ENCODE measurements around the gene NCAM2.

NCAM2 gene

GRCh38 chr21:21230672-21231071 is 232.5 kb downstream of the NCAM2 start:
- DNase-seq: no peak

GRCh38 chr21:21231913-21232312 is 233.7 kb downstream of the NCAM2 start:
- no peak for DNase-seq

GRCh38 chr21:21232320-21232719 is 234.1 kb downstream of the NCAM2 start:
- DNase-seq: peak in 1 of 14 donors; percentile 0

GRCh38 chr21:21233051-21233450 is 234.8 kb downstream of the NCAM2 start:
- no peak for DNase-seq

GRCh38 chr21:21236996-21237395 is 238.8 kb downstream of the NCAM2 start:
- no peak for DNase-seq

- DNase-seq: no peak
Measured at GRCh38 chr21:21238629-21239400, 240.6 kb downstream of the NCAM2 start.

- DNase-seq: no peak
Measured at GRCh38 chr21:21241391-21241790, 243.2 kb downstream of the NCAM2 start.

- no peak for DNase-seq
Measured at GRCh38 chr21:21246007-21246406, 247.8 kb downstream of the NCAM2 start.

GRCh38 chr21:21247424-21247823 is 249.2 kb downstream of the NCAM2 start:
- no peak for DNase-seq

- no peak for DNase-seq
Measured at GRCh38 chr21:21262048-21262447, 263.8 kb downstream of the NCAM2 start.

GRCh38 chr21:21268061-21268471 is 269.9 kb downstream of the NCAM2 start:
- no peak for DNase-seq

- no peak for DNase-seq
Measured at GRCh38 chr21:21268885-21269284, 270.7 kb downstream of the NCAM2 start.

- no peak for DNase-seq
Measured at GRCh38 chr21:21279193-21279901, 281.1 kb downstream of the NCAM2 start.

GRCh38 chr21:21283810-21284209 is 285.6 kb downstream of the NCAM2 start:
- DNase-seq: no peak

- DNase-seq: no peak
Measured at GRCh38 chr21:21286170-21286798, 288.1 kb downstream of the NCAM2 start.

- DNase-seq: no peak
Measured at GRCh38 chr21:21290751-21291150, 292.5 kb downstream of the NCAM2 start.

GRCh38 chr21:21291883-21292569 is 293.8 kb downstream of the NCAM2 start:
- no peak for DNase-seq

GRCh38 chr21:21295303-21295702 is 297.1 kb downstream of the NCAM2 start:
- no peak for DNase-seq

- no peak for DNase-seq
Measured at GRCh38 chr21:21297211-21297610, 299.0 kb downstream of the NCAM2 start.

GRCh38 chr21:21301013-21301412 is 302.8 kb downstream of the NCAM2 start:
- no peak for DNase-seq

GRCh38 chr21:21309510-21309909 is 311.3 kb downstream of the NCAM2 start:
- no peak for DNase-seq

GRCh38 chr21:21324297-21324696 is 326.1 kb downstream of the NCAM2 start:
- no peak for DNase-seq

- no peak for DNase-seq
Measured at GRCh38 chr21:21332492-21332891, 334.3 kb downstream of the NCAM2 start.

All from C1 segment of cervical spinal cord (tissue), 14 donors.